ENCODE results near the gene INPP5D.

INPP5D gene

DNA sequence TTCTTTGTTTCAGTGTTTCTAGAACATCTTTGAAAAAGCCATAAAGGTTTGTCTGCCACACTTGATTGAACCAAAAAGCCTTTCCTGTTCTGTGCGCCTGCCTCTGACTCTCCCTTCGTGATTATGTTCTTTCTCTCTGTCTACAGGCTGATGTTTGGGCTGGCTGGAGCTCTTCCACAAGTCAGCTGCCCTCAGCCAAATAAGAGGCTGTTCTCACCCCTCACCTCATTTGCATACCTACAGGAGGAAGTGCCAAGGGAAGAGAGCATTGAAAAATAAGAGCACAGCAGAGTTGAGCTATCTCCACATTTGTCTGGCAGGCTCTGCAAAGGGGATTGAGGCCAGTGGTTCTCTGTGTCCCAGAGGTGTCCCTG is 15.8 kb downstream of the INPP5D start:
- no peak for DNase-seq (ENCODE audit: low spot score)

DNA sequence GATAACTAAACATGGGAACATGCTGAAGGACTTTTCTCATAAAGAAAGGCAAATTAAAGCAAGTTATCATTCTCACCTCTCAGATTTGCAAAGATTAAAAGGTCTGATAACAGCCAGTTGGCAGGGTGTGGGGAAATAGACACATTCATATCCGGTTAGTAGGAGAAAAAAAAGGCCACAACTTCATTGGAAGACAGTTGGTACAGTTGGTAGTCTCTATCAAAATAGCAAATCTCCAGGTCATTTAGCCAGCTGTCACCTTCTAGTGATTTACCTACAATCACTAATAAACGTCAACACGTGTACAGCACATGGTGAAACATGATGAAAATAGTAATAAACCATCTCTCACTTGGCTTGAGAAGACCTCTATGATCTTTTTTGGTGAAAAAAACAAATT is 16.6 kb downstream of the INPP5D start:
- DNase-seq (ENCODE audit: low spot score), result no peak

DNA sequence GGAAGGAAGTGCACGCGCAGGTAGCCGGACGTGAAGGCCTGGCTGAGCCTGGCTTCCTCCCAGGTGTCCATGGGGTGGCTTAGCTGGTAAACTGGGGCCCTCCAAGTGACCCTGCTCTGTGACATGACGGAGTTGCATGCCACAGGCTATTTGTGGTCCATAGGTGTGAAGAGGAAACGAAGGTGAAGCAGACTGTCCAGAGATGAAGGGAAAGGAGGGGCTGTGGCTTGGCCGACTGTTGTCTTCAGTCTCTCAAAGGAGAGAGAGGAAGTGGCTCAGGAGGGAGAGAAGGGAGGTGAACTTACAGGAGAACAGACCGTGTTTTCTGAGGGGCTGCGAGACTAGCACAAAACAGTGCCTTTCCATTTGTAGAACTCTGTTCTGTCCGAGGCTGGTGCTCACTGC is 19.3 kb downstream of the INPP5D start:
- no peak for DNase-seq (ENCODE audit: low spot score)

DNA sequence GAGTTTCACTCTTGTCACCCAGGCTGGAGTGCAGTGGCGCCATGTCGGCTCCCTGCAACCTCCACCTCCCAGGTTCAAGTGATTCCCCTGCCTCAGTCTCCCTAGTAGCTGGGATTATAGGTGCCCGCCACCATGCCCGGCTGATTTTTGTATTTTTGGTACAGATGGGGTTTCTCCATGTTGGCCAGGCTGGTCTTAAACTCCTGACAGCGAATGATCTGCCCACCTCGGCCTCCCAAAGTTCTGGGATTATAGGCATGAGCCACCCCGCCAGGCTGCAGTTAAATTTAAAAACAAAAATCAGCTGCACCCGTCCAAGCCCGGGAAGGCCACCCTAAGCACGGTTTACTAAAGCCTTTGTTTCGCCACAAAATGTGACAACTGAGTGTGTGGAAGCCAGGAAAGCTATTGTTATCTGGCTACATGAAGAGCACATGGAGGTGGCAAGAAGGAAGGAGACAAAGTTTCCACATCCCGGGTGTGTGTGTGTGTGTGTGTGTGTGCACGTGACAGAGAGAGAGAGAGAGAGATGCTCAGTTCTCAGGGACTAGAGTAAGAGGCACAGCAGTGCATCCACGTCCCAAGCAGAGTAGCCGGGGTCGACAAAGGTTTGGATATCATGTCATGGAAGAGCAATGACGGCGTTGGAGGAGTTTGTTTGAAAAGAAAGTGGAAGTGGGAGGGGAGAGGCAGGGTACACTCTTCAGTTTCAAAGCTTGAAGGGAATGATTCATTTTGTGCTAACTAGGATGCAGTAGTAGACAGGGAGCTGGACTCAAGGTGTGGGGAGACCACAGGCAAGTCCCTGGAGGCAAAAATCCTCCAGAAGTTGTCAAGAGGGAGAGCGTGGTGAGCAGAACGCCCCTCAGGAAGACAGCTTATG is 20.1 kb downstream of the INPP5D start:
- no peak for DNase-seq (ENCODE audit: low spot score)

DNA sequence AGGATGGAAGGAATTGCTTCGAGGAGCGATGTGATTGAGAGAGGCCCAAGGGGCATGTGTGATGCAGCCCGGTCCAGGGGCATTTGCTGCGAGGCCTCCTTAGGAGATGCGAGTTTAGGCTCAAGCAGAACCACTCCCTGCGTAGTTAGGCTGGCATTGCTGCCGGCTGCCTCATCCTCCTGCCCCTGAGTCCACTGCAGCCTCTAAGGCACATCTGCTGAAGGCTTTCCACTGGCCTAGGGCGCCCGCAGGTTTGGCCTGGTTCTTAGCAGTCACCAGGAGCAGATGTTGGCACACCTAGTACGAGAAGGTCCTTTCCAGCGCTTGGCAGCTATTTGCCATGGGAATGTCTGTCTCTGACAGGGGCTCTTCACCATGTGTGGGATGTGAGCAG is 20.7 kb downstream of the INPP5D start:
- no peak for DNase-seq (ENCODE audit: low spot score)

DNA sequence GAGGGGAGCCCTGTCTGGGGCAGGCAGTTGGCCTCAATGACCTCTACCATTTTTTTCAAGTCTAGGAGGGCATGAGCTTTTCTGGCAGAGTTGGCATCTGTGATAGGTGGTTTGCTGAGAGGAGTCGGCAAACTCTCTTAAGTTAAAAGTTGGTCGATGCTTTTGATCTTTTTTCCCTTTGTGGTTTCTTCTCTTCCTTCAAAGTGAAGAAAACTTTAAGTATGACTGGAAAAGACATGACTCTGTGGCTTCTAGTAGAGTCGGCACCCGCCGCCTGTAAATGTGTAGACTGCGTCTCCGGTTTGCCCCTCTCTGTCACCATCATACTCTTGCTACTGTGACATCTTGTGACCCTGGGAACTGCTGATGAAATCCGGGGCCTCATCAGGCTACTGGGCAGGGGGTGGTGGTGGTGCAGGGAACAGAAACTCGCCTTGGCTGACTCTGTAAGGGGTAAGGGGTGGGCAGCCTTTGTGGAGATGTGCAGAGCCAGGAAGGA is 21.1 kb downstream of the INPP5D start:
- no peak for DNase-seq (ENCODE audit: low spot score)

DNA sequence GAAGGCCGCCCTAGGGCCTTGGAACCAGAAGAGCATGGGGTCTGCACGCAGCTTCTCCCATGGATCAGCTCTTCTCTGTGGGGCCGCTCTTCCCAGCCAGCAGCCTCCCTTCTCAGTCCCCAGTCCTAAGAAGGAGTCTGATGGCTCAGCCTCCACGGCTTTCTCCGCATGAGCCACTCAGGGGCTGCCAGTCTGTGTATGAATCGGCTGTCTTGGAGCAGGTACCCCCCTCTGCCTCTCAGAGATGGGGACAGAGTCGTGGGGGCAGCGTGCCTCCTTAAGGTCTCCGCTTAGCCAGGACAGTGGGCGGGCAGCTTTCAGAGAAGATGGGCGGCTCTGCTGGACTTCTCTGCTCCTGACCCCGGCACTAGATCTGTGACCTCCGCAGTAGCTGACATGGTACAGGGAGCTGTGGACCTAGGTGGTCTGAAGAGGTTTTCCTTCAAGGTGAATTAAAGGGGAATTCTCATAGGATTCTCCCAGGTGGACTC is 21.6 kb downstream of the INPP5D start:
- DNase-seq (ENCODE audit: low spot score), result no peak

DNA sequence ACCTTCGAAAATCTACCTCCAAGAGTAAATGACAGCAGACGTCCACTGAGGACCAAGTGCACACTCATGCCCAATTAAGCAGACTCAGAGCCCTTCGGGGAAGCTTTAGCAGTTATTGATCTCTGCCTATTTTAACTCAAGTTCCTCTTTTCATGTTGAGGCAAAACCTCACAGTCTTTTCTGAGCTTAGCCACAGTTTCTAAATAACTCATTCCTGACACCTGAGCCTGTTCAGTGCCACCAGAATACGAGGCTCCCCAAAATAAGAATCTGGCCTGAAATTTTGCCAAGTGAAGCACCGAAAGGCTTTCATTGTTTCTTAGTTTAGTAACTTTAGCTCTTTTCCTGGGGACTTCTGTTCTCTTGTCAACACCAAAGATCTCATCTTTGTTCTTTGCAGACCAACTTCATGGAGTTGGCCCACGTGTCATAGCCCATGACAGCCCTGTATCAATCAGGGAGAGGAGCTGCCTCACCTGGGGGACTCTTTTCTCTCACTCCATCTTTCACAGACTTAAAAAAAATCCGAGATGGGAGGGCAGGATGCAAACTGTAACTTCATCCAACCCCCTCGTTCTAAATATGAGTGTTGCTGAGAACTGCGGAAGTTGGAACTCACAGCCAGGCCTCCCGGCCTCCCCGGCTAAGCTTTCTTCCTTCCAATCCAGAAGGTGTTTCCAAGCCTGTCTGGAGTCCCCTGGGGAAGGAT is 22.2 kb downstream of the INPP5D start:
- no peak for DNase-seq (ENCODE audit: low spot score)

DNA sequence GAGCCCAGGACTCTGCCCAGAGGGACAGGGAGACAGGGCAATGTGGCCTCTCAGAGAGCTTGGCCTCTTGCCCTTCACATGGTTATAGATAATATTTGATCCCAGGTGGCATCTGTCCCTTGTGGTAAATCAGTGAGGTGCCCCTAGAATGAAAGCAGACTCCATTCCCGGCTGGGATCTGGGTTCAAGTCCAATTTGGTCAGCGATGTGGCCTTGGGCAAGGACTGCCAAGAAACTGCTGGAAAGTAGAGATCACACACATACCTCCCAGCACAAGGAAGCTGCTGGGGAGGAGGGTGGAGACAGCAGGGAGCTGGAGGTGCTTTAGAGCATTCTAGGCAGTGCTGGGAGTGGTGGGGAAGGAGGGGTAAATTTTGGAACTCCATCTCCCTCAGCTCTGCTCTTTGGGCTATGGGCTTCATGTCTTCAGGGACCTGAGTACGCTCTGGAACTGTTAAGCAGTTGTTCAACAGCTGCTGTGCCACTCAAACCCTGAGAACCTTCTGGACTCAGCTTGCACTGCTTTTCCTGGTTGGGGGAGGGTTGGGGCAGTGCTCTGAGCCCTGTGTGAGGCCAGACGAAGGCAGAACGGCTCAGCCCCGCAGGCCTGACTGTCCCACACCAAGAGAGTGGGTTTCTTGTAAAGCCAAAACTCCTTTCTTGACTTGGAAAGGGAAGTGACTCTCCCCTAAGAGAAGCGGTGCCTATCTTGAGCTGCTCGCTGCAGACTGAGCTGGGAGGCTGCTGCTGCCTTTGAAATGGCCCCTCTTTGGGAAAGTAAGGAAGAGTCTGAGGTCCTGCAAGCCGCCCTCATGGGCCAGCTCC is 23.0 kb downstream of the INPP5D start:
- no peak for DNase-seq (ENCODE audit: low spot score)

DNA sequence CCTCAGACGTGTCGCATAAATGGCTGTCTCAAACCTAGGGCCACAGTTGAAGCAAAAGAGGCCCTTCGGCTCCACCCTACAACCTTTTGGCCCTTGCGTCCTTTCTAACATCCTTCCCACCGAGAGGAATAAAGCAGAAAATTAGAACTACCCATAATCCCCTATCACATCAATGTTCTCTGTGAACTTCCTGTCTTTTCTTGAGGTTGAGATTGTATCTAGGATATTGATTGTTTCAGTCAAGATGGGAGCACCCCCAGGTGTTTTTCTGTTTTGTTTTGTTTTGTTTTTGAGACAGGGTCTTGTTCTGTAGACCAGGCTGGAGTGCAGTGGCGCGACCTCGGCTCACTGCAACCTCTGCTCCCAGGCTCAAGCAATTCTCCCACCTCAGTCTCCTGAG is 23.6 kb downstream of the INPP5D start:
- DNase-seq (ENCODE audit: low spot score), result no peak

DNA sequence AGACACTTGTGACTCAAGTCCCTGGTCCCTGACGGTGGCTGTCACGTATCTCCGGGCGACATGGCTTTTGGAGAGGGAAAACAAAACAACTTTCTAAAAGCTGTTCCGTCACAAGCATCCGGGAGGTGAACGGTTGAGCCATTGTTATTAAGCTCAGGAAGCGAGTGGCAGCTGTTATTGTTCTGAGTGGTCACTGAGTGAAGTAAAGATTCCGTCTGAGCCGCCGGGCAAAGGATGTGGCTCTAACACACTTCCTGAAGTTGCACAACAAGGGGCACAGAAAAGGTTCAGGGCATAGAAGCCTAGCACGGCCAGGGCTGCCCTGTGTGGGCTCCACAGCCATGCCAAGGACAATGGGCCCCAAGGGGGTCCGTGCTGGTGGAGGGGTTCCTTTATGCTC is 24.3 kb downstream of the INPP5D start:
- no peak for DNase-seq (ENCODE audit: low spot score)

DNA sequence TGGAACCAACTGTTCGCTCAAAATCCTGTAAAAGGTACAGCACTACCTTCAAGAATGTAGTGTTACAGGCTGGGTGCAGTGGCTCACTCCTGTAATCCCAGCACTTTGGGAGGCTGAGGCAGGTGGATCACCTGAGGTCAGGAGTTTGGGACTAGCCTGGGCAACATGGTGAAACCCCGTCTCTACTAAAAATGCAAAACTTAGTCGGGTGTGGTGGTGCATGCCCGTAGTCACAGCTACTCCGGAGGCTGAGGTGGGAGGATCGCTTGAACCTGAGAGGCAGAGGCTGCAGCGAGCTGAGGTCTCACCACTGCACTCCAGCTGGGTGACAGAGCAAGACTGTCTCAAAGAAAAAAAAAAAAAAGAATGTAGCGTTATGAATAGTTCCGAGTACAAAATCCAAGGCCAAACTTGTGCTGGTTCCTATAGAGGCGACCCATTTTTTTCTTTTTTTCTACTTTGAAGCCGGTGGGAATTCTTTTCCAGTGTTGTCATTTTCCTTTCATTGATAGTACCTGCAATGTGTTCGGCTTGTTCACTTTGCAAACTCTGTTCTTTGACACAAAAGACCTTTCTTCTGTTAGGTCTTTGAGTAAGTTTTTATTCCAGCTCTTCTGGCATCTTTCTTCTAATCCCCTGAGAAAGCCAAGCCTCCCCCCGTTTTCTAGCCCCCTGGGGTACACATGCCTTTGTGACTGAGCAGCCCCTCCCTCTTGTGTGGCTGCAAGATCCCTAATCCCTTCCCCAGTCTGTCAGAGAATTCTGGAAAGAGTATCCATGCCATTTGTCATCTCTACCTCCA is 25.1 kb downstream of the INPP5D start:
- no peak for DNase-seq (ENCODE audit: low spot score)

DNA sequence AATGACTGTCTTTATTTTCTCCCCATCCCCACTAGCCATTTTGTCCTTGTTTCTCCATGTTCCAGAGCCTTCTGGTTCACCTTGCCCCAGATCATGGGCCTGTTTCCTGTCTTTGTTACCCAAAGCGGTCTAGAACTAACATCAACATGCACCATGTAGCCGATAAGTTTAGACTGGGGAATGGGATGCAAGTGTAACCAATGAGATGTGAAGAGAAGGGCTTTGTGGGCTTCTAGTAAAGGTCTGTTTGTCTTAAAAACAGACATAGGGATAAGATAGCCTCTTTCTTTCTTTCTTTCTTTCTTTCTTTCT is 25.7 kb downstream of the INPP5D start:
- no peak for DNase-seq (ENCODE audit: low spot score)

DNA sequence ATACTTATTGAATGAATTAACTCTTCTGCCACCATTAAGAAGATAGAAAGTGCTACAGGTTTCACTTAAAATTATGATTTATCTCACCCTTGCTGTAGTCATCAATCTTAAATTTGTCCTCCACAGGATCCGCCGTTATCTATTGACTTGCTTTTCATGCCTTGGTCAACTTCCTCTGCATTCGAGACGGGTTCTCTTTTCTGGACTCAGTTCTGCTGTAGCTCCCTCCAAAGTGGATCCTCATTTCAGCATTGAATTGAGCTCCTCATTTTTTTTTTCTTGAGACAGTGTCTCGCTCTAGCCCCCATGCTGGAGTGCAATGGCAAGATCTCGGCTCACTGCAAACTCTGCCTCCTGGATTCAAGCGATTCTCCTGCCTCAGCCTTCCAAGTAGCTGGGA is 27.6 kb downstream of the INPP5D start:
- DNase-seq (ENCODE audit: low spot score), result no peak

DNA sequence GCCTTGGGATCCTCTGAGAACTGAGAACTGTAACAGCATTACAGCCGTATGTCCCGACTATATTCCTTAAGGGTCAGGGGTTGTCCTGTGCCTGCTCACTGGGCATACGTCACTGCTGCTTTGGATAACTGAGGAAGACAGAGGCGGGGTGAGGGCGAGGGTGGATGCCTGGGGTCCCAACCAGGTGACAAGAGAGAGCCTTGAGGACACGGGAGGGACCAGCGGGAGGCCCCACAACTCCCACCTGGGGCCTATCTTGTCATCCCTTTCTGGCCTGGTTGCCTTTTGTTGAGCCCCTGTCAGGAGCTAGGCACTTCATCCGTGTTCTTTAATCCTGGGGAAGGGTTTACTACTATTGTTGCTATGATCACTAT is 28.8 kb downstream of the INPP5D start:
- no peak for DNase-seq (ENCODE audit: low spot score)

DNA sequence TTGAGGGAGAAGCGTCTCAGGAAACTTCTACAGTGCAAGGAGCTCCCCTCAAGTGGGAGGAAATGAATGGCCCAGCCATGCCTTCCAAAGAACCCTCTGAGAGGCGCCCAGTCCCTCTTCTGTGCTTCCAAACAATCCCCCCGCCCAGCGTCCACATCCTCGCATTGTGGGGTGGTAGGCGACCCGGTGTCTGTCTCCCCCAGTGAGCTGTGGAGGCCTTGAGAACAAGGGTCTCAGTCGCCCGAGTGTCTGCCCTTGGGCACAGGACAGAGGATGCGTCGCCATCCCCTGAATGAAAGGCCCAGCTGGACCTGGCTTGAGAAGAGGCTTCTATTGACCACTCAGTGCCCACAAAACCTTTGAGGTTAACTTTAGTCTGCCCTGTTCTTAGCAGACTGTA is 29.7 kb downstream of the INPP5D start:
- DNase-seq (ENCODE audit: low spot score), result no peak

DNA sequence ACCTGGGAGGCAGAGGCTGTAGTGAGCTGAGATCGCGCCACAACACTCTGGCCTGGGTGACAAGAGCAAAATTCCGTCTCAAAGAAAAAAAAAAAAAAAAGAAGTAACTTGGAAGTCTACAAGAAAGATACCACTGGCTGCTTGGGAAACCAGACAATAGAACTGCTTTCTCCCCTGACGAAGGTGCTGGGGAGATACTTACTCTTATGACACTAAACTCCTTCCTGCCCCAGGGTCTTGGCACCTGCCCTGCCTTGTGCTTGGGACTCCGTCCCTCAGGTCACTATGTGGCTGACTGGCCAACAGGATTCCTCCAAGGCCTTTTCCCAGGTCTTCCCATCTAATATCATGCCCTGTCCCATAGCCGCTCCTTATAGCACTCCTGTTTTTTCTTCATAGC is 30.7 kb downstream of the INPP5D start:
- no peak for DNase-seq (ENCODE audit: low spot score)

DNA sequence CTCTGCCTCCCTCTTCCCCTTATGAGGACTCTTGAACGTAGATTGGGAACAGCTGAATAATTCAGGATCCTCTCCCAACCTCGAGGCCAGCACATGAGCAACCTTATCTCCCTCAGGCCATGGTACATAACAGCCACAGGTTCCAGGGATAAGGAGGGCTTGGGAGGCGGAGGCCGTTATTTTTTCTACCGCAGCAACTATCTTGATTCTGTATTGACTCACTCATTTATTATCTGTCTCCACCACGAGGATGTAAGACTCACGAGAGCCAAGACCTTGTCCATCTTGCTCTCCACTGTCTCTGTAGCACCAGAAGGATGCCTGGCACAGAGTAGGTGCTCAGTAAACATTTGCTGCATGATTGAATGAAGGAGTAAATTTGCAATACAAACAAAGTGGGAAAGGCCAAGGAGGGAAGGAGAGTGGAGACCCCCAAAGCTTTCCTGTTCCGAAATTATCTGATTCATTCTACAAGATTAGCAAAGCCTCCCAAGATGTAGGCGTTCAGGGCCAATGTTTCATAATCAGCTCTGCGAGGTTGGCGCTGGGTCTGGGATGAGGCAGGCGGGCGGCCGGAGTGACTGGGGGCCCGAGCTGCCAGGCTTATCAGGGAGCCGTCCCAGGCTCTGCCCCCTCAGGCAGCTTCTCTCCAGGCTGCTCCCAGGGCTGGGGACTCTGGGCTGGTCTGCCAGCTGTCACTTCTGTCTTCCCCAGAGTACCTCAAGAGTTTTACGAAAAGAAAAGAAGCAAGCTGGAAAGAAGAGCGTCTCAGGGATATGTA is 31.6 kb downstream of the INPP5D start:
- no peak for DNase-seq (ENCODE audit: low spot score)

DNA sequence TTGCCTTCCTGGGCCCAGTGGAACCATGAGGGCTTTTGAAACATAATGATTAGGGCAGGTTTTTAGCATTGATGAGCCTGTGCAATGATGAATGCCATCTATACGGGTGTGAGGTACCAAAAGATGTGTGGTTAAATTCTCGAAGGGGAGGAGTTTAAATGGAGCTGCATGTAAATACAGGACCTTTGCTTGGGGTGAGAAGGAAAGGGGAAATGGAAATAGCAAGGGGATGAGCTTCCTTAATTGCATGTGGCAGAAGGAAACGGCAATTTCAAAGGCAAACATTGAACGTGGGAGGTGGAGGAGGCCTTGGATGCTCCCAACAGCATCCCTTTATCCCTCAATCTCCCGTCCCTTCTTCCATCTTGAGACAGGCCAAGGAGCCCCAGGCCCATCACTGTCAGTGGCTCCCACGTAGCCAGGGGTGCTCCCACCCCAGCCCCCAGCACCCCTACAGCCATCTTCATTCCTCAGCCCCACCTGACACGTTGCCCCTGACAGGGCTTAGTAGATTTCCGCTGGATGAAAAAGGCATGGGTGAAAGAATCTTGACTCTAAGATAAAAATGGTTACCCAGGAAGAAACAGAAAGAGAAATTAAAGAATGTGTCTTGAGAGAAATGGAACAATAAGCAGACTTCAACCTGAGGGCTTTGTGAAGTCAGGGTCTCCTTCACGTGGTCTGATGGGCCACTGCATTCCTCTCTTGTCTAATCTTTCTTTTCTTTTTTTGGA is 32.5 kb downstream of the INPP5D start:
- DNase-seq (ENCODE audit: low spot score), result no peak

DNA sequence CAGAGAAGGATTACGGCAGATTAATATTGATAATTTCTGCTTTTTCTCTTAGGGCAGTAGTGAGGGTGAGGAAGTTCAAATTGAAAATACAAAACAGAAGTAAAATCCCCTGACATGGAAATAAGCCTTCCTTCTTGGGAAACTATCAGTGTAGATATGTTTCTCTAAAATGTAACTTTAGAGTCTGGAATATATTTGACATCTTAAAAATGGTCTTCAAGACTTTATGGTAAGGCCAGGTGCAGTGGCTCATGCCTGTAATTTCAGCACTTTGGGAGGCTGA is 33.0 kb downstream of the INPP5D start:
- DNase-seq (ENCODE audit: low spot score), result no peak

DNA sequence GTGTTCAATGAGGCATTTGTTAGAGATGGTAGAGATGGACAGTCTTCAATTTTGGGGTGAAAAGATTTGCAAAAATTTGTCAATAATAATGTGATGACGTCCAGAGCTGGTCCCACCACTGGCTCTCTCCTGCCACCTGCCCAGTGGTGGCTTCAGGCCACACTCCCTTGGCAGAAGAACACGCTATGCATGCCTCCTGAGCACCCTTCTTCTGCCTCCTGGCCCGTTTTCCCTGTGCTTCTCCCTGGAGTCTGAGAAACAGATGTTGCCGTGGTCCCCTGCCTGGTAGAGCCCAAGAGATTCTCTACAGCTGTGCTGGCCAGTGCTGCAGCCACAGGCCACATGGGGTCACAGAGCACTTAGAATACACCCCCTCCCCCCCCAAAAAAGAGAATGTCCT is 33.6 kb downstream of the INPP5D start:
- DNase-seq (ENCODE audit: low spot score), result no peak

All from putamen (tissue), 1 donor.